ENCODE data around the gene PARVA.

GRCh38 chr11:12520054-12520453, 142.7 kb downstream of the PARVA start:
- no peak for TF ChIP-seq CEBPB (IDR thresholded peaks at IDR 0.05; ENCODE audit: low read depth, low read length)
- no peak for TF ChIP-seq RAD21 (IDR thresholded peaks at IDR 0.05; ENCODE audit: low read length)
- no peak for TF ChIP-seq POLR2A (IDR thresholded peaks at IDR 0.05; ENCODE audit: low read depth, low read length)
- no peak for TF ChIP-seq MAFK (IDR thresholded peaks at IDR 0.05; ENCODE audit: low read depth, low read length)
- no peak for TF ChIP-seq CTCF (conservative IDR thresholded peaks at IDR 0.05; ENCODE audit: low read depth, low read length)
- no peak for TF ChIP-seq FOS (IDR thresholded peaks at IDR 0.05; ENCODE audit: low read depth, low read length)
- TF ChIP-seq USF2 (IDR thresholded peaks at IDR 0.05; ENCODE audit: low read depth, low read length) = no peak
- no peak for TF ChIP-seq SMC3 (IDR thresholded peaks at IDR 0.05; ENCODE audit: low read depth, low read length)
- no peak for TF ChIP-seq MXI1 (IDR thresholded peaks at IDR 0.05; ENCODE audit: borderline replicate concordance, low read depth, low read length)
- TF ChIP-seq BHLHE40 (IDR thresholded peaks at IDR 0.05; ENCODE audit: low read depth, low read length) = no peak
- TF ChIP-seq MAZ (IDR thresholded peaks at IDR 0.05; ENCODE audit: borderline replicate concordance, low read depth, low read length) = no peak
